ENCODE data around the gene CPPED1. TPM values are rescaled to one million over a fixed set of nuclear protein-coding genes. Genes with fewer than 3 reads are reported as not detected.

Gene CPPED1
- total and polyA plus RNA-seq, 3 donors from 2014 or later: 34.3 to 84.3 (median 67.5) TPM

DNA sequence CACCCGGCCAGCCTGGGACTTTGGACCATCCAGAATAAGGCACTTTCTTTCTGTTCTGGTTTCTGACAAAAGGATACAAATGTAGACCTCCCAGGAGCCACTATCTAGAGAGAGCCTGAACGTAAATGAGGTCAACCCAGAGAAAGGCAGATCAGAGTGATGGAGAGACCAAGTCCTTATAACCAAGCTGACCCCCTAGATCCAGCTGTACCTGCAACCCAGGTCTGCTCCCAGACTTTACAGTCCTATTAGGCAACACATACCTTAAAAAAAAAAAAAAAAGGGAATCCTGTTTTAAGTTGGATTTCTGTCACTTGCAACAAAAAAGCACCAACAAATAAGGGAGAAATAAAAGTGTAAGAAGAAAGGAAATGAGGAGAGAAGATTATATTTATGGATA is 23.2 kb downstream of the CPPED1 start:
- WGBS, 2 donors: 66 to 81% methylated on average over 2 of the region's 2 CpGs
- no peak for DNase-seq
- Histone ChIP-seq H3K27ac (no peak overlapping the region), H3K9me3 (no peaks in the 10 kb centered on the region), H3K4me1 (no peaks in the 10 kb centered on the region), H3K4me3 (no peak overlapping the region), H3K36me3 (ENCODE audit: low read depth, missing control alignments) (no peaks in the 10 kb centered on the region), H3K27me3 (no peaks in the 10 kb centered on the region)
- intact Hi-C loops (cut with DNase I; ENCODE audit: low total_unique reads): no loop called here
- no peak for TF ChIP-seq POLR2A (IDR thresholded peaks at IDR 0.05)
- TF ChIP-seq, protein P1, sequence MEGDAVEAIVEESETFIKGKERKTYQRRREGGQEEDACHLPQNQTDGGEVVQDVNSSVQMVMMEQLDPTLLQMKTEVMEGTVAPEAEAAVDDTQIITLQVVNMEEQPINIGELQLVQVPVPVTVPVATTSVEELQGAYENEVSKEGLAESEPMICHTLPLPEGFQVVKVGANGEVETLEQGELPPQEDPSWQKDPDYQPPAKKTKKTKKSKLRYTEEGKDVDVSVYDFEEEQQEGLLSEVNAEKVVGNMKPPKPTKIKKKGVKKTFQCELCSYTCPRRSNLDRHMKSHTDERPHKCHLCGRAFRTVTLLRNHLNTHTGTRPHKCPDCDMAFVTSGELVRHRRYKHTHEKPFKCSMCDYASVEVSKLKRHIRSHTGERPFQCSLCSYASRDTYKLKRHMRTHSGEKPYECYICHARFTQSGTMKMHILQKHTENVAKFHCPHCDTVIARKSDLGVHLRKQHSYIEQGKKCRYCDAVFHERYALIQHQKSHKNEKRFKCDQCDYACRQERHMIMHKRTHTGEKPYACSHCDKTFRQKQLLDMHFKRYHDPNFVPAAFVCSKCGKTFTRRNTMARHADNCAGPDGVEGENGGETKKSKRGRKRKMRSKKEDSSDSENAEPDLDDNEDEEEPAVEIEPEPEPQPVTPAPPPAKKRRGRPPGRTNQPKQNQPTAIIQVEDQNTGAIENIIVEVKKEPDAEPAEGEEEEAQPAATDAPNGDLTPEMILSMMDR (IDR thresholded peaks at IDR 0.05): no peak

DNA sequence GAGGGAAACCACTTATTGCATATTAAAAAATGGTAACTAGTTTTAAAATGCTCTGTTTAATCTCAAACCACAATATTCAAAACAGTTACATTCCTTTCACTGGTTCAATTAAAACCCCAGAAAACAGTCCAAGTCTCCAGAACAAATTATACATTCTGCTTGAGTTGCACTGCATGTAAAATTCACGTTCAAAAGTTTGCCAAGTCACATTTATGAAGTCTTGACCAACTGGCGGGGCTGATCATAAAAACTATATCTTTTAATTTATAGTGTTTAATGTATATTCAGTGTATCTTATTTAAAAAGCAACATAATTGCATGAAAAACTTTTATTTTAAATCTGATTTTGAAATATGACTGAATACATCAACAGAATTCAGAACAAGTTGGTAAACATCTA is 25.0 kb downstream of the CPPED1 start:
- no peaks in the 10 kb centered on the region for H3K4me1 ChIP-seq
- WGBS, 2 donors: 81 to 93% methylated on average over 2 of the region's 2 CpGs
- no peak overlapping the region for H3K4me3 ChIP-seq
- no peaks in the 10 kb centered on the region for H3K36me3 ChIP-seq (ENCODE audit: low read depth, missing control alignments)
- DNase-seq: no peak
- no peaks in the 10 kb centered on the region for H3K9me3 ChIP-seq
- no peak overlapping the region for H3K27ac ChIP-seq
- TF ChIP-seq POLR2A (IDR thresholded peaks at IDR 0.05): no peak
- TF ChIP-seq, protein P1 (IDR thresholded peaks at IDR 0.05): no peak
- no peaks in the 10 kb centered on the region for H3K27me3 ChIP-seq
- intact Hi-C loops (cut with DNase I; ENCODE audit: low total_unique reads): no loop called here

DNA sequence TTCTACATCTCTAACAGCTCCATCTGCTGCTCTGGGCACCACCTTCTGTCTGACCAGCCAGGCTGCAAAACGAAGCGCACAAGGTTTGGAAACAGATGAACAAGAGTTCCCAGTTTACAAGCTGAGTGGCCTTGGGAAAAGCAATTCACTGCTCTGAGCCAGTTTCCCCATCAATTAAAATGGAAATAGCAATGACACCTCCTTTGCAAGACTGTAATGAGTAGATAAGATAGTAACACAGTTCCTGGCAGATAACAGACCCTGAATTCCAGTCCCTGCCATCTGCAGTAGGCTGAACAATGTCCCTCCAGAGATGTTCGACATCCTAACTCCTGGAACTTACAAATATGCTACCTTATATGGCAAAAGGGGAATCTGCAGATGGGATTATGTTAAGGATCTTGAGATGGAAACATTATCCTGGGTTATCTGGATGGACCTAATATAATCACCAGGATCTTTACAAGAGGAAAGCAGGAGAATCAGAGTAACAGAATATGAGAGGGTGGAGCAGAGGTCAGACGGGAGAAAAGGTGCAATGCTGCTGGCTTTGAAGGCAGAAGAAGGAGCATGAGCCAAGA is 27.9 kb downstream of the CPPED1 start:
- TF ChIP-seq, protein P1 (IDR thresholded peaks at IDR 0.05): no peak
- no peak for TF ChIP-seq POLR2A (IDR thresholded peaks at IDR 0.05)
- Histone ChIP-seq H3K4me1 (peaks cover 4% of the 10 kb centered on the region), H3K36me3 (ENCODE audit: low read depth, missing control alignments) (no peaks in the 10 kb centered on the region), H3K27ac (no peak overlapping the region), H3K27me3 (no peaks in the 10 kb centered on the region), H3K4me3 (no peak overlapping the region), H3K9me3 (no peaks in the 10 kb centered on the region)
- intact Hi-C loops (cut with DNase I; ENCODE audit: low total_unique reads): no loop called here
- DNase-seq: peak; percentile 38
- WGBS, 2 donors: 65 to 75% methylated on average over 4 of the region's 4 CpGs

DNA sequence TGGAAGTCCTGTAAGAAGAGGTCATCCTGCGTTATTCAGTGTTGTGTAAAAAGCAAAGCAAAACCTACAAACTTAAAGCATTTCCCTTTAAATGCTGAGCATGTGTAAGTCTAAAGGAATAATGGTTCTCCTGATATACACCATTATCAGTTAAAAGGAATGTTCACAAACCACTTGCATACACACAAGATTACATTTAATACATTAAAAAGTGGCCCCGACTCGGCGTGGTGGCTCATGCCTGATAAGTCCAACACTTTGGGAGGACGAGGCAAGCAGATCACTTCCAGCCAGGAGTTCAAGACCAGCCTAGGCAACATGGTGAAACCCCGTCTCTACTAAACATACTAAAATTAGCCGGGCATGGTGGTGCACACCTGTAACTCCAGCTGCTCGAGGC is 30.5 kb downstream of the CPPED1 start:
- DNase-seq: no peak
- intact Hi-C loops (cut with DNase I; ENCODE audit: low total_unique reads): no loop called here
- Histone ChIP-seq H3K27me3 (no peaks in the 10 kb centered on the region), H3K9me3 (no peaks in the 10 kb centered on the region), H3K4me1 (peaks cover 4% of the 10 kb centered on the region), H3K4me3 (no peak overlapping the region), H3K36me3 (ENCODE audit: low read depth, missing control alignments) (no peaks in the 10 kb centered on the region), H3K27ac (no peak overlapping the region)
- WGBS, 2 donors: 83 to 88% methylated on average over 8 of the region's 8 CpGs
- TF ChIP-seq, protein P1 (IDR thresholded peaks at IDR 0.05): no peak
- TF ChIP-seq POLR2A (IDR thresholded peaks at IDR 0.05): no peak

DNA sequence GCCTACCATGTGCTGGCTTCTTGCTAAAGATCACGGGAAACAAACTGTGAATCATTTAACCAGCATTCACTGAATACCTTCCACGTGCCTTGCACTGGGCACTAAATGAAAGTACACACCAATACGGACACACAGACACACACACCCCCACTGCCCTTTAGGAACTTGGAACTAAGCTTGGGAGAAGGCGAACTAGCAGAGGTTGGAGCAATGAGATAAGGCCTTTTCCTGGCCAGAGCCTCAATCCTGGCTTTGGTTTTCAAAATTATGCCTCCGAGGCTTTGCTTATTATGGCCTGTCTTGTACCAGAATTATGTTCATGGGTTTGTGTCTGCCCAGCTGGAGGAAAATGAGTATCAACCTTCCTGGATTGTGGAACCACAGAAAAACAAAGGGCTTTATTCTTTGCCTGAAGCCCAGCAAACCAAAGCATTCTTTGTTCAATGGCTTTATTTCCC is 32.3 kb downstream of the CPPED1 start:
- Histone ChIP-seq H3K9me3 (no peaks in the 10 kb centered on the region), H3K4me1 (peaks cover 4% of the 10 kb centered on the region), H3K27me3 (no peaks in the 10 kb centered on the region), H3K27ac (no peak overlapping the region), H3K36me3 (ENCODE audit: low read depth, missing control alignments) (no peaks in the 10 kb centered on the region), H3K4me3 (no peak overlapping the region)
- TF ChIP-seq POLR2A (IDR thresholded peaks at IDR 0.05): no peak
- TF ChIP-seq, protein P1 (IDR thresholded peaks at IDR 0.05): no peak
- intact Hi-C loops (cut with DNase I; ENCODE audit: low total_unique reads): no loop called here
- no peak for DNase-seq
- WGBS, 2 donors: 35 to 40% methylated on average over 5 of the region's 5 CpGs
